ENCODE data around the gene SS18.
"Not testable (repeated sequence)": the region's sequence is repeated elsewhere in the genome, so short reads cannot be mapped to it uniquely, and the experiment has no call there.

SS18 gene, protein sequence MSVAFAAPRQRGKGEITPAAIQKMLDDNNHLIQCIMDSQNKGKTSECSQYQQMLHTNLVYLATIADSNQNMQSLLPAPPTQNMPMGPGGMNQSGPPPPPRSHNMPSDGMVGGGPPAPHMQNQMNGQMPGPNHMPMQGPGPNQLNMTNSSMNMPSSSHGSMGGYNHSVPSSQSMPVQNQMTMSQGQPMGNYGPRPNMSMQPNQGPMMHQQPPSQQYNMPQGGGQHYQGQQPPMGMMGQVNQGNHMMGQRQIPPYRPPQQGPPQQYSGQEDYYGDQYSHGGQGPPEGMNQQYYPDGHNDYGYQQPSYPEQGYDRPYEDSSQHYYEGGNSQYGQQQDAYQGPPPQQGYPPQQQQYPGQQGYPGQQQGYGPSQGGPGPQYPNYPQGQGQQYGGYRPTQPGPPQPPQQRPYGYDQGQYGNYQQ

GRCh38 chr18:26090130-26091046 is at the start of gene SS18:
Gene SS18, minus strand, starts transcription at chr18:26090613. Its CDS starts 44 bp downstream, at chr18:26090569.
- TF ChIP-seq, protein P1, sequence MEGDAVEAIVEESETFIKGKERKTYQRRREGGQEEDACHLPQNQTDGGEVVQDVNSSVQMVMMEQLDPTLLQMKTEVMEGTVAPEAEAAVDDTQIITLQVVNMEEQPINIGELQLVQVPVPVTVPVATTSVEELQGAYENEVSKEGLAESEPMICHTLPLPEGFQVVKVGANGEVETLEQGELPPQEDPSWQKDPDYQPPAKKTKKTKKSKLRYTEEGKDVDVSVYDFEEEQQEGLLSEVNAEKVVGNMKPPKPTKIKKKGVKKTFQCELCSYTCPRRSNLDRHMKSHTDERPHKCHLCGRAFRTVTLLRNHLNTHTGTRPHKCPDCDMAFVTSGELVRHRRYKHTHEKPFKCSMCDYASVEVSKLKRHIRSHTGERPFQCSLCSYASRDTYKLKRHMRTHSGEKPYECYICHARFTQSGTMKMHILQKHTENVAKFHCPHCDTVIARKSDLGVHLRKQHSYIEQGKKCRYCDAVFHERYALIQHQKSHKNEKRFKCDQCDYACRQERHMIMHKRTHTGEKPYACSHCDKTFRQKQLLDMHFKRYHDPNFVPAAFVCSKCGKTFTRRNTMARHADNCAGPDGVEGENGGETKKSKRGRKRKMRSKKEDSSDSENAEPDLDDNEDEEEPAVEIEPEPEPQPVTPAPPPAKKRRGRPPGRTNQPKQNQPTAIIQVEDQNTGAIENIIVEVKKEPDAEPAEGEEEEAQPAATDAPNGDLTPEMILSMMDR (IDR thresholded peaks at IDR 0.05; ENCODE audit: borderline replicate concordance, insufficient read depth, low read depth, low read length), result 0 out of 2 replicates have a peak, but pooled peaks have one; percentile 3
- H3K4me3 ChIP-seq (ENCODE audit: low read depth, low read length), result peak within 1 kb of the TSS; percentile 87

- H3K4me3 ChIP-seq (ENCODE audit: low read depth, low read length), result no peak overlapping the region
- TF ChIP-seq, protein P1 (IDR thresholded peaks at IDR 0.05; ENCODE audit: borderline replicate concordance, insufficient read depth, low read depth, low read length), result no peak
These were observed 45.1 kb upstream of the SS18 start for GRCh38 chr18:26135548-26135947.

DNA sequence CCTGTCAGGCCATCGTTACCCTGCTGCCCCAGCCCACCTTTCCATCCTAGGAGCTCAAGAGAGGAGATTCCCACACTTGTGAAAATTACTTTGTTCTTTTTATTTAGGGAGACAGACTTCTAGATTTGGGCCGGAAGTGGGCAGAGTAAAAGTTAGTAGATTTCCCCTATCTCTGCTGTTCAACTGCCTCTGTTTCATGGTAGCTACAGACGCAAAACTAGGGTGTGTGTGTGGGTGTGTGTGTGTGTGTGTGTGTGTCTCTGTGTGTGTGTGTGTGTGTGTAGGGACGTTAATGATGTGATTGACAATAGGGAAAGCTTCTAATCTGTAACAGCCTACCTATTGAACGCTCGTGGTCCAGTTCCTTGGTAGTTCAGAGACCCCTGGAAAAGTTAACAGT is 43.7 kb upstream of the SS18 start:
- H3K4me3 ChIP-seq (ENCODE audit: low read depth, low read length), result no peak overlapping the region

DNA sequence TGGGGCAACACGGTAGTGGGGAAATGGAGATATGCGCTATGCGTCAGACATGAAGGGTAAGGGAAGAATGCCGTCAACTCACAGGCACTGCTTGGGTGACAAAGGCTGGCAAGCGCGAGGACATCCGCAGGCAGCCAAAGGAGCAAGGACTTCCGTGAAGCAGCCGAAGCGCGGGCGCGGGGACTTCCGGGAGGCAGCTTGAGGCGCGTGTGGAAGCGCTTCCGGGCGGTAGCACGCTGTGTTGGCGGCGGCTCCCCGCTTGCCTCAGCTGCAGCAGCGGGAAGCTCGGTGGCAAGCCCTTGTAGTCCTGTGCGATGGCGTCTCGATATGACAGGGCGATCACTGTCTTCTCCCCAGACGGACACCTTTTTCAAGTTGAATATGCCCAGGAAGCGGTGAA is 43.2 kb upstream of the SS18 start, which contains the start of gene PSMA8:
PSMA8 (plus strand) TSS at position 218 of the 400 bp plus-strand sequence; CDS start at position 315, 97 bp downstream.
- H3K4me3 ChIP-seq (ENCODE audit: low read depth, low read length), result no peak within 1 kb of the TSS
- TF ChIP-seq, protein P1 (IDR thresholded peaks at IDR 0.05; ENCODE audit: borderline replicate concordance, insufficient read depth, low read depth, low read length), result no peak

More for the DNA sequence above, 43.7 kb upstream of the SS18 start:
- TF ChIP-seq, protein P1 (IDR thresholded peaks at IDR 0.05; ENCODE audit: borderline replicate concordance, insufficient read depth, low read depth, low read length), result no peak

DNA sequence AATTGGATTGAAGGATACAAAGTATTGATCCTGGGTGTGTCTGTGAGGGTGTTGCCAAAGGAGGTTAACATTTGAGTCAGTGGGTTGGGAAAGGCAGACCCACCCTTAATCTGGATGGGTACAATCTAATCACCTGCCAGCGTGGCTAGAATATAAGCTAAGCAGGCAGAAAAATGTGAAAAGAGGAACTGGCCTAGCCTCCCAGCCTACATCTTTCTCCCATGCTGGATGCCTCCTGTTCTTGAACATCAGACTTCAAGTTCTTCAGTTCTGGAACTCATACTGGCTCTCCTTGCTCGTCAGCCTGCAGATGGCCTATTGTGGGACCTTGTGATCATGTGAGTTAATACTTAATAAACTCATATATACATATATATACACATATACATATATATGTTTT is 37.8 kb upstream of the SS18 start:
- not testable (repeated sequence) for H3K4me3 ChIP-seq (ENCODE audit: low read depth, low read length)

DNA sequence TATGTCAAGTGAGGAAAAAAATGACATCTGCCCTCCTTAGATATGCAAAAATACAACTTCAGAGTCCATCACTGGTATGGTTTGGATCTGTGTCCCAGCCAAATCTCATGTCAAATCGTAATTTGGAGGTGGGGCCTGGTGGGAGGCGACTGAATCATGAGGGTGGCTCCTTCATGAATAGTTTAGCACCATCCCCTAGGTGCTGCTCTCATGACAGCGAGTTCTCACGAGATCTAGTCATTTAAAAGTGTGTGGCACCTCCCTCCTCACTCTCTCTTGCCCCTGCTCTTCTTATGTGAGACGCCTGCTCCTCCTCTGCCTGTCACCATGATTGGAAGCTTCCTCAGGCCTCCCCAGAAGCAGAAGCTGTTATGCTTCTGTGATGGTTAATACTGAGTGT is 37.4 kb upstream of the SS18 start:
- TF ChIP-seq, protein P1 (IDR thresholded peaks at IDR 0.05; ENCODE audit: borderline replicate concordance, insufficient read depth, low read depth, low read length), result no peak

GRCh38 chr18:26121994-26122393 is 31.6 kb upstream of the SS18 start:
- not testable (repeated sequence) for H3K4me3 ChIP-seq (ENCODE audit: low read depth, low read length)

More for the DNA sequence above, 37.4 kb upstream of the SS18 start:
- H3K4me3 ChIP-seq (ENCODE audit: low read depth, low read length), result no peak overlapping the region
